ENCODE measurements around the gene NRL.

NRL gene

GRCh38 chr14:24080888-24081738 lies 33.6 kb downstream of the NRL start:
- peak; percentile 18 for DNase-seq

- no peak for DNase-seq
Measured at GRCh38 chr14:24080142-24080530, 34.6 kb downstream of the NRL start.

- no peak for DNase-seq
Measured at GRCh38 chr14:24079491-24080141, 35.1 kb downstream of the NRL start.

GRCh38 chr14:24078146-24078545 lies 36.6 kb downstream of the NRL start:
- no peak for DNase-seq

GRCh38 chr14:24077086-24077485 lies 37.7 kb downstream of the NRL start:
- DNase-seq = no peak

GRCh38 chr14:24076302-24076601 lies 38.5 kb downstream of the NRL start:
- no peak for DNase-seq

GRCh38 chr14:24075485-24076301 lies 39.1 kb downstream of the NRL start:
- DNase-seq = no peak

GRCh38 chr14:24074625-24075484 lies 39.9 kb downstream of the NRL start:
- no peak for DNase-seq

GRCh38 chr14:24072881-24073877 lies 41.6 kb downstream of the NRL start:
- DNase-seq = no peak

- DNase-seq = no peak
Measured at GRCh38 chr14:24072436-24072835, 42.3 kb downstream of the NRL start.

GRCh38 chr14:24071836-24072430 lies 42.8 kb downstream of the NRL start:
- no peak for DNase-seq

GRCh38 chr14:24071144-24071697 lies 43.5 kb downstream of the NRL start, which contains the start of gene CPNE6:
Gene CPNE6 (plus strand): TSS chr14:24071562. CDS start chr14:24072937, 1,375 bp downstream.
- DNase-seq = peak; percentile 19

- DNase-seq = no peak
Measured at GRCh38 chr14:24070285-24071143, 44.2 kb downstream of the NRL start.

GRCh38 chr14:24069411-24069735 lies 45.4 kb downstream of the NRL start:
- DNase-seq = no peak

GRCh38 chr14:24068711-24069410 lies 45.9 kb downstream of the NRL start:
- DNase-seq = no peak

- no peak for DNase-seq
Measured at GRCh38 chr14:24067133-24068082, 47.3 kb downstream of the NRL start.

- no peak for DNase-seq
Measured at GRCh38 chr14:24066496-24067132, 48.1 kb downstream of the NRL start.
